ENCODE measurements around the gene RASGRP1.

RASGRP1 gene

DNA sequence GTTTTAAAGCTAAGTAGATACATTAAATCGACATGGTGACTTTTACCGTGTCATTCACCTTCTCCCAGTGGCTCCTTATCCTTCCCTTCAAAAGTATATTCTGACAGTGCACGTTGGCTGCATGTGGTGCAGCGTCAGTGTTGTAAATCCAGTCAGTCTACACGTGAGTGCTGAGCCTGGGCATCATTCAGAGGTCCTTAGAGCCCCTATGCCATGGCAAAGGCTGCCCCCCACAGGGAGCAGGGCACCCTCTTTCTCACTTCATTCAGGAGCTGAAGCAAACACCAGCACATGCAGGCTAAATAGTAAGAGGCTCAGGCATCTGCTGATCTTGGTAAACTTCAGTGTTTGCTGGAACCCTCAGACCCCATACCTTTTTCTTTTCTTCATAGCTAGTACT lies 43.3 kb downstream of the RASGRP1 start:
- H3K4me1 Mint-ChIP-seq, result no peaks in the 10 kb centered on the region
- DNase-seq (ENCODE audit: low spot score in 2 of 2) (no peak), ATAC-seq (ENCODE audit: low read depth) (no peak)
- no peaks in the 10 kb centered on the region for H3K27me3 Mint-ChIP-seq
- no peaks in the 10 kb centered on the region for H3K9me3 Mint-ChIP-seq
- no peak overlapping the region for H3K27ac Mint-ChIP-seq
- peaks cover 18% of the 10 kb centered on the region for H3K36me3 Mint-ChIP-seq
- no peak overlapping the region for H3K4me3 Mint-ChIP-seq

DNA sequence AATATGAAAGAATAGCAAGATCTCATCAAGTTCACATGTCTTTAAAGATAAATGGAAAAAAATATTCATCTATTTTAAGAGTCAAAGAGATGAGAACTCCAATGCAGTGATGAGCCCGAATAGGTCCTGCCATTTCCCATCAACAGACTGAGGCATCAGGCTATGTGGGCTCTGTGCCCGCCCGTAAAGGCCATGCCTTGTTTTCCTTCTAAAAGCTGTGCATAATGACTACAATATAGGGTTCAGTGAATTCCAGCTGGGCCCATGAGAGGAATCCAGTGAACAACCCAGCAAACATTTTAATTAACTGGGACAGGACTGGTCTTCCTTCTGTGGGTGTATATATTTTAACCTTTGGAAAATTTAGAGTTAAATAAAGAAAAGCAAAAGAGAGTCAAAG lies 44.6 kb downstream of the RASGRP1 start:
- DNase-seq (ENCODE audit: low spot score in 2 of 2) (no peak), ATAC-seq (ENCODE audit: low read depth) (no peak)
- Mint-ChIP-seq H3K36me3 (peaks cover 20% of the 10 kb centered on the region), H3K9me3 (no peaks in the 10 kb centered on the region), H3K4me3 (no peak overlapping the region), H3K4me1 (peaks cover 1% of the 10 kb centered on the region), H3K27ac (no peak overlapping the region), H3K27me3 (no peaks in the 10 kb centered on the region)

DNA sequence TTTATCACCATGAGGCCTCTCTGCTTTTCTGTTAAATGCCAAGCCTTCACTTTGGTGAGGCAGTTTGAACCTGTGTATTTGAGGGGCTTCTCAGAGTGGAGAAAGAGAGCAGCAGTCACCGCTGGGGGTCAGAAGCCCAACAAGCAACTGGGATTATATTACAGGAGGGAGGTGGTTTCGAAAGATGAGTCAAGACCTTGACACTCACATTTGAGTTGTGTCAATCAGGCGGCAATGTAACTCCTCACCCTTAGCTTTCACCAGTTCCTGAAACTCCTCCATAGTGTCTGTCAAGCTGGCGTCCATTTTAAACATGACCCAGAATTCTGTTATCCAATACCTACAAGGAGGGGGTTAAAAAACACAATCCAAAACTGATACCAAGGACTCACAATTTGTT lies 46.5 kb downstream of the RASGRP1 start:
- H3K4me3 Mint-ChIP-seq, result no peak overlapping the region
- no peaks in the 10 kb centered on the region for H3K27me3 Mint-ChIP-seq
- no peak overlapping the region for H3K27ac Mint-ChIP-seq
- H3K4me1 Mint-ChIP-seq, result peaks cover 5% of the 10 kb centered on the region
- ATAC-seq (ENCODE audit: low read depth) (no peak), DNase-seq (ENCODE audit: low spot score in 2 of 2) (no peak)
- no peaks in the 10 kb centered on the region for H3K9me3 Mint-ChIP-seq
- H3K36me3 Mint-ChIP-seq, result peaks cover 14% of the 10 kb centered on the region

DNA sequence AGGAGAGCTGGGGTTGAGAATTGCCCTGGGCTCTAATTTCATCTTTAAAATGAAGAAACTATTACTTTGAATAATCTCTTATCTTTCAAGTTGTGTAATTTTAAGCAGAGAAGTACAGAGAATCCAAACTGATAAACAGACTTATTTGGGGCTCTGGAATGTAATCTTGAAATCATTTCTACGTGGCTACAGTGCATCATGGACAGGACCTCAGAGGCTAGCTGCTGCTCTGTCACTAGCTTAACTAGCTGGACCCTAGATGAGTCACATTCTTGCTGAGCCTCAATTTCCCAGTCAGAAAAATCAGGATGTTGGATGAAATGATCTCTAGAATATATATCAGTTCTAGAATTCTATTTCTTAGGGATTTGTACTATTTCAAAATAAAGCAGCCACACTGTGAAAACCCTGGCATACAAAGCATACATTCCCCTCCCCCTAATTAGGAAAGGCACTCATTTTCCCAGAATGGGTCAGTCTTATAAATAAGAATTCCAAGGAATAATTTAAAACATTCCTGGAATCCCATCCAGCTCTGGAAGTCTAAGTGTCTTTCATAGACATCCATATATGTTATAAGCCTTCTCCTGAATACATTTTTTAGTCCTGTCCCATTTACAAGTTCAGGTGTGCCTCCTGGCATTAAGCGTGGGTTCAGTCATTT lies 47.2 kb downstream of the RASGRP1 start:
- Mint-ChIP-seq H3K9me3 (no peaks in the 10 kb centered on the region), H3K27ac (no peak overlapping the region), H3K27me3 (no peaks in the 10 kb centered on the region), H3K4me1 (peaks cover 5% of the 10 kb centered on the region), H3K36me3 (peaks cover 12% of the 10 kb centered on the region), H3K4me3 (no peak overlapping the region)
- ATAC-seq (ENCODE audit: low read depth) (no peak), DNase-seq (ENCODE audit: low spot score in 2 of 2) (no peak)

DNA sequence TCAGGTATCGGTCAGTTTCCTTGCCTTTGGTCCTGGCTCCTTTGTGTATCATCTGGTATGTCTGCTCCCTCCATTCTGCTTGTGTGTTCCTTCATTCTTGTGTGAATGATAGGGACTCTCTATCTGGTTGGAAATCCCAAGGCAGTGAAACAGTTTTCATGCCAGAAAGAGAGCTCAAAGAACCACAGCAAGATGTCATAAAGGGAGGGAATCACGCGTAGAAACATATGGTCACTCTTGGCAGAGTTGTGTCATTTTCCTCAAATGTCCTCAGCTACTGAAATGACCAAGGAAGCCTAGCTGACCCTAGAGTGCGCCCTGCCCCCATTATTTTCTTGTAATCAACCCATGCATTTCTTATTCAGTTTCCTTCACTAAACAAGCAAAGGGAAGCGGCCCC lies 48.0 kb downstream of the RASGRP1 start:
- ATAC-seq (ENCODE audit: low read depth), result no peak
- no peak for DNase-seq (ENCODE audit: low spot score in 2 of 2)
- Mint-ChIP-seq H3K9me3 (no peaks in the 10 kb centered on the region), H3K36me3 (peaks cover 15% of the 10 kb centered on the region), H3K4me3 (no peak overlapping the region), H3K27me3 (no peaks in the 10 kb centered on the region), H3K4me1 (peaks cover 5% of the 10 kb centered on the region), H3K27ac (peak overlapping the region; percentile 24)

DNA sequence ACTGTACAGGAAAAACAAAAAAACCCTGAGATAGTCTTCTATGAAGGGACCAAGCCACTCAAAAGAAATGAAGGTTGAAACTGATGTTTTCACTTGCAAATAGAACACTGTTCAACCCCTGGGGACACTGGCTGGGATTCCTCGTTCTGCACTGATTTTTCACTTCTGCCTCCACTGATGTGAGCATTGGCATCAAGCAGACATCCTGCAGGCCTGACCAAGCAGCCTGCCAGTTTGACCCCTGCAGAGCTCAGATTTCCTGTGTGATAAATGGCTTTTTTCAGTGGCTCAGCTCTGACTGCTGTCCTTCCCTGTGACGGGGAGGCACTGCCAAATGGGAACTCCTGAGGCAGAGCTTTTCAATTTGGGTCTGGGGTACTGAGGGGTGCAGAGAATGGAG lies 50.0 kb downstream of the RASGRP1 start:
- Mint-ChIP-seq H3K36me3 (peaks cover 17% of the 10 kb centered on the region), H3K27me3 (no peaks in the 10 kb centered on the region), H3K4me3 (no peak overlapping the region), H3K4me1 (peaks cover 5% of the 10 kb centered on the region), H3K27ac (no peak overlapping the region), H3K9me3 (no peaks in the 10 kb centered on the region)
- ATAC-seq (ENCODE audit: low read depth) (peak; percentile 29), DNase-seq (ENCODE audit: low spot score in 2 of 2) (no peak)

DNA sequence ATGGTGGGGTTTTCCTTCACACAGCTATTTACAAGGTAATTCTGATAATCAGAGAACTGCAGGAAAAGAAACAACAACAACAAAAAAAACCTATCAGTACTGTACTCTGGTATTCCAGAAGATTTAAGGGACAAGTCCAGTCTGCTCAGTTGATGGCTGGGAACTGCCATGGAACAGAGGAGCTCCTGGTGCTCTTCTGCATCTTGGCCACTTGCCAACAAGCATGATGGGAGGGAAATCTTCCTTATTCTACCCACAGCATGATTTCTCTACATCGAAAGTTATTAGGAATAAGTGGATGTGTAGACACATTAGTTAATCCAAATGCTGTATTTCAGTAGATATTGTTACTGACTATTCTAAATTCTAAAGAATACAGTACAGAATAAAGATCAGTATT lies 51.7 kb downstream of the RASGRP1 start:
- Mint-ChIP-seq H3K27ac (no peak overlapping the region), H3K4me3 (no peak overlapping the region), H3K4me1 (peaks cover 5% of the 10 kb centered on the region), H3K9me3 (no peaks in the 10 kb centered on the region), H3K36me3 (peaks cover 19% of the 10 kb centered on the region), H3K27me3 (no peaks in the 10 kb centered on the region)
- ATAC-seq (ENCODE audit: low read depth) (no peak), DNase-seq (ENCODE audit: low spot score in 2 of 2) (no peak)

DNA sequence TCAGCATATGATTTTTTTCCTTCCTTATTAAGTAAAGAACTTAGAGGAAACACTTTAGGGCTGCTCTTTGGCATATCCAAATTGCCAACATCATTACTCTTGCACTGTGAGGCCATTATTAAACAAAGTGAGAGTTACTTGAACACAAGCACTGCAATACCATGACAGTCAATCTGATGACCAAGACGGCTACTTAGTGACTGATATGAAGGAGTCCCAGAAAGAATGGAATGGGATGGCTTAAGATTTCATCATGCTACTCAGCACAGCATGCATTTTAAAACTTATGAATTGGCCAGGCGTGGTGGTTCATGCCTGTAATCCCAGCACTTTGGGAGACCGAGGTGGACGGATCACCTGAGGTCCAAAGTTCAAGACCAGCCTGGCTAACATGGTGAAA lies 55.5 kb downstream of the RASGRP1 start:
- no peak for ATAC-seq (ENCODE audit: low read depth)
- peaks cover 19% of the 10 kb centered on the region for H3K36me3 Mint-ChIP-seq

DNA sequence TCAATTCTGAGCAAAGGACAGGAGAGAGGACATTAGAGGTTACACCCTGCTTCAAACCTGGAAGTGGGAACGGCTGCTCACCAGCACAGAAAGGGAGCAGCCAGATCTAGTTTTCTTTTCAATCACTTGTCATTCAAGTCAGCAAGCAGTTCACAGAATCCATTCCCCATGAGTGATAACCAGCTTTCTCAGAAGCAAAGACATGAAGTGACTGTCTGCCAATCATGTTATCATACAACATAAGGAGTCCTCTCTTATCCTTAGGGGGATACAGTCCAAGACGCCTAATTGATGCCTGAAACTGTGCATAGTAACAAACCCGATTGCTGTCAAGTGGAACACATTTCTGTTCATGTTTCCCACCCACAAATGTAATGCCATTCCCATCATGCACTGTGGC lies 56.0 kb downstream of the RASGRP1 start:
- peaks cover 19% of the 10 kb centered on the region for H3K36me3 Mint-ChIP-seq
- H3K4me1 Mint-ChIP-seq, result no peaks in the 10 kb centered on the region
- H3K27me3 Mint-ChIP-seq, result no peaks in the 10 kb centered on the region
- no peak overlapping the region for H3K4me3 Mint-ChIP-seq
- DNase-seq (ENCODE audit: low spot score in 2 of 2) (no peak), ATAC-seq (ENCODE audit: low read depth) (no peak)
- H3K9me3 Mint-ChIP-seq, result no peaks in the 10 kb centered on the region
- peak overlapping the region; percentile 55 for H3K27ac Mint-ChIP-seq

More for the DNA sequence above, 55.5 kb downstream of the RASGRP1 start:
- H3K4me3 Mint-ChIP-seq, result no peak overlapping the region
- H3K4me1 Mint-ChIP-seq, result no peaks in the 10 kb centered on the region
- peak overlapping the region; percentile 55 for H3K27ac Mint-ChIP-seq
- no peak for DNase-seq (ENCODE audit: low spot score in 2 of 2)
- H3K27me3 Mint-ChIP-seq, result no peaks in the 10 kb centered on the region
- H3K9me3 Mint-ChIP-seq, result no peaks in the 10 kb centered on the region

DNA sequence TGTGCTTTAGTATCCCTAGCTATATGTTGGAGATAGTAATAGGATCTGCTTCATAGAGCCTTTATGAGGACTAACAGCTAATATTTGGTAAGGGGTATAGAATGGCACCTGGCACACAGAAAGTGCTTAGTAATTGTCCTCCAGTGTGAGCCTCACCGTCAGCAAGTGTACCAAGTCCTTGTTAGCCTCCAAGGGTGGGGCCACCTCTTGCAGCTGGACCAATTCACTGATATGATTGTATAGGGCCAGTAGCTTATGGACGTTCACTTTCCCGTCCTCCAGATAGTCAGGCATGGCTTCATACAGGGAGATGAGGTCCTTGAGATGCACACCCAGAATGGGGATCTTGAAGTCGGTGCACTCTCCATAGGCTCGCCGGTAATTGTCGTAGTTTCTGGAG lies 57.0 kb downstream of the RASGRP1 start:
- Mint-ChIP-seq H3K27ac (no peak overlapping the region), H3K9me3 (no peaks in the 10 kb centered on the region), H3K4me1 (no peaks in the 10 kb centered on the region), H3K27me3 (no peaks in the 10 kb centered on the region), H3K4me3 (no peak overlapping the region), H3K36me3 (peaks cover 25% of the 10 kb centered on the region)
- ATAC-seq (ENCODE audit: low read depth) (no peak), DNase-seq (ENCODE audit: low spot score in 2 of 2) (no peak)

DNA sequence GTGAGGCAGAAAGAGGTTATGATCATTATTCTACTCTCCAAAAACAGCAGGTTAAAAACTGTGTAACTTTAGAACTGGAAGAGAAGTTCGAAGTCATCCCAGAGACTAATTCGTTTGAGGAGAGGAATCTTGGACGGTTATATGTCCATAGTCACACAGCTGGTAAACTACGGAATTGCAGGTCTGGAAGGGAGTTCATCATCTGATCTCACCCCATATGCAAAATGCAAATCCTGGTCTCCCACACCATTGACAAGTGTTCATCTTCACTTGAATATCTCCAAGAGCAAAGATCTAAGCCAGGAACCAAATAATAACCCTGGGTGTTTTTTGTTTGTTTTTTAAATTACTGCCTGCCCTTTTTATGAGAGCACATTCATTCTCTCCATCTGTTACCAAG lies 57.6 kb downstream of the RASGRP1 start:
- H3K36me3 Mint-ChIP-seq, result peaks cover 27% of the 10 kb centered on the region
- no peaks in the 10 kb centered on the region for H3K27me3 Mint-ChIP-seq
- no peak overlapping the region for H3K4me3 Mint-ChIP-seq
- no peak overlapping the region for H3K27ac Mint-ChIP-seq
- H3K4me1 Mint-ChIP-seq, result no peaks in the 10 kb centered on the region
- ATAC-seq (ENCODE audit: low read depth) (no peak), DNase-seq (ENCODE audit: low spot score in 2 of 2) (no peak)
- H3K9me3 Mint-ChIP-seq, result no peaks in the 10 kb centered on the region

GRCh38 chr15:38504680-38505467 lies 59.7 kb downstream of the RASGRP1 start:
- H3K4me1 Mint-ChIP-seq, result no peaks in the 10 kb centered on the region
- no peak overlapping the region for H3K4me3 Mint-ChIP-seq
- no peak overlapping the region for H3K27ac Mint-ChIP-seq
- peaks cover 33% of the 10 kb centered on the region for H3K36me3 Mint-ChIP-seq
- ATAC-seq (ENCODE audit: low read depth) (no peak), DNase-seq (ENCODE audit: low spot score in 2 of 2) (no peak)
- H3K27me3 Mint-ChIP-seq, result no peaks in the 10 kb centered on the region
- no peaks in the 10 kb centered on the region for H3K9me3 Mint-ChIP-seq

- no peaks in the 10 kb centered on the region for H3K9me3 Mint-ChIP-seq
- ATAC-seq (ENCODE audit: low read depth) (no peak), DNase-seq (ENCODE audit: low spot score in 2 of 2) (no peak)
- H3K27me3 Mint-ChIP-seq, result no peaks in the 10 kb centered on the region
- H3K27ac Mint-ChIP-seq, result no peak overlapping the region
- no peak overlapping the region for H3K4me3 Mint-ChIP-seq
- H3K36me3 Mint-ChIP-seq, result peaks cover 44% of the 10 kb centered on the region
- H3K4me1 Mint-ChIP-seq, result no peaks in the 10 kb centered on the region
Measured at GRCh38 chr15:38503496-38503895, 61.1 kb downstream of the RASGRP1 start.

DNA sequence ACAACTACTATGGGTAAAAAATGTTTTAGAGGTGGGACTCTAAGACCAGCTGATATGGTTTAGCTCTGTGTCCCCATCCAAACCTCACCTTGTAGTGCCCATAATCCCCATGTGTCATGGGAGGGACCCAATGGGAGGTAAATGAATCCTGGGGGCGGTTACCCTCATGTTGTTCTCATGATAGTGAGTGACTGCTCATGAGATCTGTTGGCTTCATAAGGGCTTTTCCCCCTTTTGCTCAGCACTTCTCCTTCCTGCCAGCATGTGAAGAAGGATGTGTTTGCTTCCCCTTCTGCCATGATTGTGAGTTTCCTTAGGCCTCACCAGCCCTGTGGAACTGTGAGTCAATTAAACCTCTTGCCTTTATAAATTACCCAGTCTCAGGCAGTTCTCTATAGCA lies 65.0 kb downstream of the RASGRP1 start:
- Mint-ChIP-seq H3K4me3 (no peak overlapping the region), H3K27me3 (no peaks in the 10 kb centered on the region), H3K36me3 (peaks cover 31% of the 10 kb centered on the region), H3K4me1 (no peaks in the 10 kb centered on the region), H3K27ac (no peak overlapping the region), H3K9me3 (no peaks in the 10 kb centered on the region)
- ATAC-seq (ENCODE audit: low read depth) (no peak), DNase-seq (ENCODE audit: low spot score in 2 of 2) (no peak)

DNA sequence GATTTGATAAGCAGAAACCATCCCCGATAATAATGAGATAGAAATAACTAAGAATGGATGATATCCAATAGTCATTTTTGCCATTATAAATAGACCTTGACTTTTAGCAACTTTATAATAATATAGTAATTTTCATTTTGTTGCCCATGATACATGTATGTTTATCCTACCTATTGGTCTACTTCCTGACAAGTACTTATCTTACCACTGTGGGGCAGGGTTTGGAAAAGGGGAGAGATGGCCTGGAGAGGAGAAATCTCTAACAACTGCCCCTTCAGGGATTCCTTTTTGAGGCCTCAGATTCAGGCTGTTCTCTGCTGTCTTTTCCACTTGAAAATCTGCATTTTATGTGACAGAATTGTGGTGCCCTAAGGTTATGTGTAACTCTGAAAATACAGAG lies 68.5 kb downstream of the RASGRP1 start:
- Mint-ChIP-seq H3K27me3 (no peaks in the 10 kb centered on the region), H3K27ac (peak overlapping the region; percentile 75), H3K9me3 (no peaks in the 10 kb centered on the region), H3K4me1 (no peaks in the 10 kb centered on the region), H3K4me3 (no peak overlapping the region), H3K36me3 (peaks cover 28% of the 10 kb centered on the region)
- ATAC-seq (ENCODE audit: low read depth) (no peak), DNase-seq (ENCODE audit: low spot score in 2 of 2) (no peak)

Data from memory B cell (primary cell).